SU-DHL-6 (cell line): ENCODE measurements around the gene SLC9A9.

Experiments used
- CTCF ChIP-seq: fragments of 200-600 bp; sonication (generic); IDR thresholded peaks from one replicate; pipeline ENCODE4 v1.5.1; 2017; ENCODE audit warnings: antibody characterized with exemption, mild to moderate bottlenecking, low read length, moderate library complexity; ENCODE audit not compliant: insufficient read depth, poor library complexity, severe bottlenecking
- EZH2phosphoT487 ChIP-seq: fragments of 200-600 bp; sonication (generic), shearing (Covaris generic); conservative IDR thresholded peaks from 2 replicates; pipeline ENCODE4 v1.6.1; 2018; ENCODE audit warnings: mild to moderate bottlenecking, antibody characterized with exemption, low read length, moderate library complexity, mixed read lengths

DNA sequence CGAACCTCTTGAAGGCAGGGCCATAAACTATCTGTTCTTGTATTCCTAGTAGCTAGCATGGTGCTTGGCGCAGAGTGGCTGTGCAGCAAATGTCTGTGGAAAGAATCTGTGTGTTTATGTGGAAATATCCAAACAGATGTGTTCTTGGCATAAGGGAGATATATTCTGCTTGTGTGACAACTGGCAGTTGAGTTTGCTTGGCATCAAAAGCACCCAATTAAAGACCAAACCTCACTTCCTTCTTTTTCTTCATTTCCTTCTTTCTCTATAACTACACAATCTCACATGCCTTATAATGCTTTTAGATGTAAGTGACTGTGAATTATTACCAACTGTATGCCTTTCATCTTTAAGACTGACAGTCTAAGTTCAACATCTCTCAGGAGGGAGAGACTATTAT, 296.5 kb downstream of the SLC9A9 start:
- TF ChIP-seq CTCF, result no peak
- TF ChIP-seq EZH2phosphoT487, result no peak
